ENCODE results near the gene EZH1. TPM values are rescaled to one million over a fixed set of nuclear protein-coding genes. Genes with fewer than 3 reads are reported as not detected.
"Not testable (repeated sequence)": the region's sequence is repeated elsewhere in the genome, so short reads cannot be mapped to it uniquely, and the experiment has no call there.

The EZH1 gene
- total RNA-seq, 4 donors from 2014 or later: 31.5 to 89.5 (median 44.5) TPM

DNA sequence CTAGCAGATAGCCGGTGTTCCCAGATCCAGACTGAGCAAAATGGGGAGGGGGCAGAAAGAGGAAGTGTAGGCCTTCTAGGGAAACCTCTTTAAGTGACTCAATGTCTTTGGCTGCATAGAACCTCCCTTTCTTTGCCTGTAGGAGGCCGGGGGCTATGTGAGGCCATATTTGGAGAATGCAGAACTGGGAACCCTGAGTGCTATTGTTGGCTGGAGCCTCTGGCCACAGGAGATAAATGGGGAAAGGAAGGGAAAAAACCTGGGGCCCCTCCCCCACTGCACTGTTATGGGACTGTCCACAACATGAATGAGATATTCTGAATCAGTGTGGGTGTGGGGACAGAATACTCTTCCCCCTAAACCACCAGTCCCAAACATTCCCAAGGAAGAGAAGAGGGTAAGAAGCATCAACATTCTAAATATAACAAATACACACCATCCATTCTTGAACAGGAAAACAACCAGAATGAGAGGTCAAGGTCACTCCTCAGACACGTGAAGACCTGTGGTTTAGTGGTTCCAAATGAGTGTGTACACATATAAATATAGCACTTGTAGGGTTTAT is 30.8 kb upstream of the EZH1 start:
- no peaks in the 10 kb centered on the region for H3K27me3 ChIP-seq
- H3K4me1 ChIP-seq: peaks cover 0 to 11% of the 10 kb centered on the region in 2 donors
- H3K9me3 ChIP-seq: no peaks in the 10 kb centered on the region
- no peaks in the 10 kb centered on the region for H3K36me3 ChIP-seq
- no peak for TF ChIP-seq POLR2A (IDR thresholded peaks at IDR 0.05)
- TF ChIP-seq, protein P1, sequence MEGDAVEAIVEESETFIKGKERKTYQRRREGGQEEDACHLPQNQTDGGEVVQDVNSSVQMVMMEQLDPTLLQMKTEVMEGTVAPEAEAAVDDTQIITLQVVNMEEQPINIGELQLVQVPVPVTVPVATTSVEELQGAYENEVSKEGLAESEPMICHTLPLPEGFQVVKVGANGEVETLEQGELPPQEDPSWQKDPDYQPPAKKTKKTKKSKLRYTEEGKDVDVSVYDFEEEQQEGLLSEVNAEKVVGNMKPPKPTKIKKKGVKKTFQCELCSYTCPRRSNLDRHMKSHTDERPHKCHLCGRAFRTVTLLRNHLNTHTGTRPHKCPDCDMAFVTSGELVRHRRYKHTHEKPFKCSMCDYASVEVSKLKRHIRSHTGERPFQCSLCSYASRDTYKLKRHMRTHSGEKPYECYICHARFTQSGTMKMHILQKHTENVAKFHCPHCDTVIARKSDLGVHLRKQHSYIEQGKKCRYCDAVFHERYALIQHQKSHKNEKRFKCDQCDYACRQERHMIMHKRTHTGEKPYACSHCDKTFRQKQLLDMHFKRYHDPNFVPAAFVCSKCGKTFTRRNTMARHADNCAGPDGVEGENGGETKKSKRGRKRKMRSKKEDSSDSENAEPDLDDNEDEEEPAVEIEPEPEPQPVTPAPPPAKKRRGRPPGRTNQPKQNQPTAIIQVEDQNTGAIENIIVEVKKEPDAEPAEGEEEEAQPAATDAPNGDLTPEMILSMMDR (IDR thresholded peaks at IDR 0.05): no peak
- intact Hi-C loops (cut with DNase I; ENCODE audit: low total_unique reads): no loop called here
- no peak for DNase-seq
- no peak overlapping the region for H3K27ac ChIP-seq
- no peak overlapping the region for H3K4me3 ChIP-seq

DNA sequence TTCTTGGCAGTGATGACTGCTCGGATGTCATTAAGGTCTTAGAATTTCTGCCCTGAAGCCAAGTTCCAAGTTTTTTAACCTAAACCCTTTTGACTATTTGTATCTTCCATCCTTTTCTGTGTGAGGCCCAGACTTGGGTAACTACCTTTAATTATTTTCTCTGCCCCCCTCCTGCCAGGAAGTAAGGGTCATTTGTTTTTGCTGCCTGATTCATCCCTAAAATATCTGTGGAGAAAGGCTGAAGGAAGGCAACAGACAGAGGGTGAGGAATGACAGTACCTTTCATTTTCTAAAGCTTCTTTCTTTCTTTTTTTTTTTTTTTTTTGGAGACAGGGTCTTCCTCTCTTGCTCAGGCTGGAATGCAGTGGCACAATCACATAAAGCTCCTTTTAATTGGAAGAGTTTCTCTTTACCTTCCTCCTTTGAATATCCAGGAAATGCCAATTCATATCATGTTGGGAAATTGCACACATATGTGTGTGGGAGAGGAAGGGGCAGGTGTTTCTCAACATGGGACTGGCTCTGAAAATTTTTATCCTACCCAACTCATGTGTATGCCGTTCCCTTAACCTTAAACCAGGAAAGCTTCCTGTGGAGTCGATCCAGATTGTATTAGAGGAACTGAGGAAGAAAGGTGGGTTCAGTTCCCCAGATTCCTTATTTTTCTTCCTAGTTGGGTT is 29.4 kb upstream of the EZH1 start:
- Histone ChIP-seq H3K4me3 (peak overlapping the region; percentile 74 to 78), H3K9me3 (no peaks in the 10 kb centered on the region), H3K36me3 (no peaks in the 10 kb centered on the region), H3K4me1 (peaks cover 0 to 7% of the 10 kb centered on the region in 2 donors), H3K27me3 (no peaks in the 10 kb centered on the region), H3K27ac (peak overlapping the region; percentile 77 to 83)
- TF ChIP-seq, protein P1 (IDR thresholded peaks at IDR 0.05): no peak
- TF ChIP-seq POLR2A (IDR thresholded peaks at IDR 0.05): no peak
- DNase-seq: no peak
- intact Hi-C loops (cut with DNase I; ENCODE audit: low total_unique reads): no loop called here

DNA sequence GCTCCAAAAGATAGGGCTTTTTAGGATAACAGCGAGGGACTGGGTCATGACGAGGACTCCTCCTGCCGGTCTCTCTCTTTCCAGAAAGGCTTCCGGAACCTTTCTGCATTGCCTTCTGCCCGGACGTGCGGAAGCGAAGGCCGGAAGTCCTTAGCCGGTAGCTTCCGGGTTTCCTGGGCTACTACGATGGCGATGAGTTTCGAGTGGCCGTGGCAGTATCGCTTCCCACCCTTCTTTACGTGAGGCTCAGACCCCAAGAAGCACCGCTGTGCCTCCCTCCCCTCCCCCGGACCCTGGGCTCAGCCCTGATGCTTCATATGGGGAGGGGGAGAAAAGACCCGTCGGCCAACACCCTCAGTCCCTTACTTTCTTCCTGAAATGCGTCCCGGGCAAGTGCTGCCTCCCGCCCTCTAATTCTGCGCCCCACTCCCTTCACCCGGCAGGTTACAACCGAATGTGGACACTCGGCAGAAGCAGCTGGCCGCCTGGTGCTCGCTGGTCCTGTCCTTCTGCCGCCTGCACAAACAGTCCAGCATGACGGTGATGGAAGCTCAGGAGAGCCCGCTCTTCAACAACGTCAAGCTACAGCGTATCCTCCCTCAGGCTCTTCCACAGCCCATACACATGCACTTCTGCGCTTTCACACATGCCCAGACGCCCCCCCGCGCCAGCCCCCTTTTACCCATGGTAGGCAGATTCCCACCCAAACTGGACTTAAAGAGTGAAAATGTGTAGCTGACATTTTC is 28.6 kb upstream of the EZH1 start, which contains the start of gene VPS25:
TSS of gene VPS25 (plus strand) at position 160 of the 746 bp plus-strand sequence. CDS start at position 187, 27 bp downstream.
- no peaks in the 10 kb centered on the region for H3K9me3 ChIP-seq
- peaks cover 0 to 7% of the 10 kb centered on the region in 2 donors for H3K4me1 ChIP-seq
- no peaks in the 10 kb centered on the region for H3K27me3 ChIP-seq
- no peaks in the 10 kb centered on the region for H3K36me3 ChIP-seq
- peak within 1 kb of the TSS; percentile 77 to 83 for H3K27ac ChIP-seq
- peak within 1 kb of the TSS; percentile 74 to 78 for H3K4me3 ChIP-seq
- TF ChIP-seq, protein P1 (IDR thresholded peaks at IDR 0.05): peak in 3 of 4 experiments; percentile 19 to 30 (median 30)
- TF ChIP-seq POLR2A (IDR thresholded peaks at IDR 0.05): peak in 1 of 2 donors; percentile 52
- peak; percentile 73 to 83 for DNase-seq
- intact Hi-C loops (cut with DNase I; ENCODE audit: low total_unique reads): no loop called here

DNA sequence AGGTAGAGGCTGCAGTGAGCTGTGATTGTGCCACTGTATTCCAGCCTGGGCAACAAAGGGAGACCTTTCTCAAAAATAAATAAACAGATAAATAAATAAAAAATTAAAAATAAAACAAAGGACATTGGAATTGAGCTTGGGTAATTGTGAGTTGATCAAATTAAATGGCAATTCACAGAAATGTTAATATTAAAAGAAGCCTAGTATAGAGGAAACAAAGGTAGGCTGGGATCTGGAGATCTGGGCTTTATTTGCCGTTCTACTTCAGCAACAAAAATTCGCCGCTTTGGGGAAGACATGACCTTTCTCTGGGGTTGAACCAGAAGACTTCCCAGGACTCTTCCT is 28.1 kb upstream of the EZH1 start:
- H3K27ac ChIP-seq: peak overlapping the region; percentile 77 to 83
- intact Hi-C loops (cut with DNase I; ENCODE audit: low total_unique reads): no loop called here
- peaks cover 0 to 7% of the 10 kb centered on the region in 2 donors for H3K4me1 ChIP-seq
- peak overlapping the region; percentile 74 to 78 for H3K4me3 ChIP-seq
- DNase-seq: no peak
- H3K9me3 ChIP-seq: no peaks in the 10 kb centered on the region
- TF ChIP-seq POLR2A (IDR thresholded peaks at IDR 0.05): no peak
- TF ChIP-seq, protein P1 (IDR thresholded peaks at IDR 0.05): no peak
- H3K36me3 ChIP-seq: no peaks in the 10 kb centered on the region
- H3K27me3 ChIP-seq: no peaks in the 10 kb centered on the region

DNA sequence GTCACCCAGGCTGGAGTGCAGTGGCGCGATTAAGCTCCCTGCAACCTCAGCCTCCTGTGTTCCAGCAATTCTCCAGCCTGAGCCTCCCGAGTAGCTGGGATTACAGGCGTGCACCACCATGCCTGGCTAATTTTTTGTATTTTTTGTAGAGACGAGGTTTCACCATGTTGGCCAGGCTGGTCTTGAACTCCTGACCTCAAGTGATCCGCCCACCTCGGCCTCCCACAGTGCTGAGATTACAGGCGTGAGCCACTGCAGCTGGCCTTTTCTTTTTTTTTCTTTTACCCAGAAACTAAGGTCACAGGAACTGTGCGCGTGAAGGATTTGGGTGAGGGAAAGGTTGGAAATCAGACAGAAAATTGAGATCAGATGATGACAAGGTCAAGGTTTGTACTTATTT is 25.1 kb upstream of the EZH1 start:
- not testable (repeated sequence) for H3K36me3 ChIP-seq, DNase-seq, H3K9me3 ChIP-seq, H3K27ac ChIP-seq, H3K4me3 ChIP-seq, H3K27me3 ChIP-seq, H3K4me1 ChIP-seq
- intact Hi-C loops (cut with DNase I; ENCODE audit: low total_unique reads): loop anchor here (10.0 kb wide), 1 partner anchor 185 kb away; no protein-coding TSS in a partner anchor

DNA sequence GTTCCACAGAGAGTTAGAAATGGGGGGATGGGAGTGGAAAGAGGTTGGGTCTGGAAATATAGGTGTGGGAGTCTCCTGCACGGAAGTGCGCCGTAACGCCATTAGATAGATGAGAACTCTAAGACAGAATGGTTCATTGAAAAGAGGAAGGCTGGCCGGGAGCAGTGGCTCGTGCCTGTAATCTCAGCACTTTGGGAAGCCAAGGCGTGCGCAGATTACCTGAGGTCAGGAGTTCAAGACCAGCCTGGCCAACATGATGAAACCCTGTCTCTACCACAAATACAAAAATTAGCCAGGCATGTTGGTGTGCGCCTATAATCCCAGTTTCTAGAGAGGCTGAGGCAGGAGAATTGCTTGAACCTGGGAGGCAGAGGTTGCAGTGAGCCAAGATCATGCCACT is 23.2 kb upstream of the EZH1 start:
- H3K4me1 ChIP-seq, H3K4me3 ChIP-seq, H3K27ac ChIP-seq, H3K27me3 ChIP-seq, H3K36me3 ChIP-seq, H3K9me3 ChIP-seq, DNase-seq: not testable (repeated sequence)
- intact Hi-C loops (cut with DNase I; ENCODE audit: low total_unique reads): loop anchor here (10.0 kb wide), 1 partner anchor 183 kb away; no protein-coding TSS in a partner anchor

Measured in uterus (tissue), 4 donors.